ENCODE results near the gene CCNK.

DNA sequence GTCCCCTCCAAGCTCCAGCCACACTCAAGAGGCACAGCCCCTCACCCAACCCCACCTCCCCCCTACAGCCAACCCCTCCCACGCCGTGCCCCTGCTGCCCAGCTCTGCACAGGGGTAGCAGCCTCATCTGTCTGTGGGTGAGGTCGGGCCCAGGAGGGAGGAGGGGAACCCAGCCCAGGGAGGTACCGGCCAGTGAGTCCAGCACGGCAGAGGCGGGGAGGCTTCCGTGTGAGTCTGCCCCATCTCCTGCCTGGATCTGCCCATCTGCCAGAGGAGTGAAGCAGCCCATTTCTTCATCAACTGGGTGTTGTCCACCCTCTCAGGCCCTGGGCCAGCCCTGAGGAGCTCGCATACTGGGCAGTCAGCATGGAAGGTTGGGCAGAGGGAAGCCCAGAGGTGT, 54.2 kb downstream of the CCNK start:
- no peak for TF ChIP-seq NR3C1 (IDR thresholded peaks at IDR 0.05)
- no peak for TF ChIP-seq RNF2 (IDR thresholded peaks at IDR 0.05; ENCODE audit: borderline replicate concordance, low read depth)
- TF ChIP-seq POLR2A (IDR thresholded peaks at IDR 0.05; ENCODE audit: low read length), result no peak
- TF ChIP-seq, protein P1, sequence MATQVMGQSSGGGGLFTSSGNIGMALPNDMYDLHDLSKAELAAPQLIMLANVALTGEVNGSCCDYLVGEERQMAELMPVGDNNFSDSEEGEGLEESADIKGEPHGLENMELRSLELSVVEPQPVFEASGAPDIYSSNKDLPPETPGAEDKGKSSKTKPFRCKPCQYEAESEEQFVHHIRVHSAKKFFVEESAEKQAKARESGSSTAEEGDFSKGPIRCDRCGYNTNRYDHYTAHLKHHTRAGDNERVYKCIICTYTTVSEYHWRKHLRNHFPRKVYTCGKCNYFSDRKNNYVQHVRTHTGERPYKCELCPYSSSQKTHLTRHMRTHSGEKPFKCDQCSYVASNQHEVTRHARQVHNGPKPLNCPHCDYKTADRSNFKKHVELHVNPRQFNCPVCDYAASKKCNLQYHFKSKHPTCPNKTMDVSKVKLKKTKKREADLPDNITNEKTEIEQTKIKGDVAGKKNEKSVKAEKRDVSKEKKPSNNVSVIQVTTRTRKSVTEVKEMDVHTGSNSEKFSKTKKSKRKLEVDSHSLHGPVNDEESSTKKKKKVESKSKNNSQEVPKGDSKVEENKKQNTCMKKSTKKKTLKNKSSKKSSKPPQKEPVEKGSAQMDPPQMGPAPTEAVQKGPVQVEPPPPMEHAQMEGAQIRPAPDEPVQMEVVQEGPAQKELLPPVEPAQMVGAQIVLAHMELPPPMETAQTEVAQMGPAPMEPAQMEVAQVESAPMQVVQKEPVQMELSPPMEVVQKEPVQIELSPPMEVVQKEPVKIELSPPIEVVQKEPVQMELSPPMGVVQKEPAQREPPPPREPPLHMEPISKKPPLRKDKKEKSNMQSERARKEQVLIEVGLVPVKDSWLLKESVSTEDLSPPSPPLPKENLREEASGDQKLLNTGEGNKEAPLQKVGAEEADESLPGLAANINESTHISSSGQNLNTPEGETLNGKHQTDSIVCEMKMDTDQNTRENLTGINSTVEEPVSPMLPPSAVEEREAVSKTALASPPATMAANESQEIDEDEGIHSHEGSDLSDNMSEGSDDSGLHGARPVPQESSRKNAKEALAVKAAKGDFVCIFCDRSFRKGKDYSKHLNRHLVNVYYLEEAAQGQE (IDR thresholded peaks at IDR 0.05), result no peak
- TF ChIP-seq MAFK (IDR thresholded peaks at IDR 0.05; ENCODE audit: partially characterized antibody), result no peak
- no peak for TF ChIP-seq RAD21 (conservative IDR thresholded peaks at IDR 0.05 in 1 of 2, IDR thresholded peaks at IDR 0.05 in 1 of 2)
- TF ChIP-seq, protein P2, sequence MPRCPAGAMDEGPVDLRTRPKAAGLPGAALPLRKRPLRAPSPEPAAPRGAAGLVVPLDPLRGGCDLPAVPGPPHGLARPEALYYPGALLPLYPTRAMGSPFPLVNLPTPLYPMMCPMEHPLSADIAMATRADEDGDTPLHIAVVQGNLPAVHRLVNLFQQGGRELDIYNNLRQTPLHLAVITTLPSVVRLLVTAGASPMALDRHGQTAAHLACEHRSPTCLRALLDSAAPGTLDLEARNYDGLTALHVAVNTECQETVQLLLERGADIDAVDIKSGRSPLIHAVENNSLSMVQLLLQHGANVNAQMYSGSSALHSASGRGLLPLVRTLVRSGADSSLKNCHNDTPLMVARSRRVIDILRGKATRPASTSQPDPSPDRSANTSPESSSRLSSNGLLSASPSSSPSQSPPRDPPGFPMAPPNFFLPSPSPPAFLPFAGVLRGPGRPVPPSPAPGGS (IDR thresholded peaks at IDR 0.05), result no peak
- no peak for TF ChIP-seq RARB (CRISPR knock-in tag; IDR thresholded peaks at IDR 0.05)
- no peak for TF ChIP-seq CTCF (IDR thresholded peaks at IDR 0.05)
- TF ChIP-seq JUN (IDR thresholded peaks at IDR 0.05), result no peak
